B cell (primary cell): Measurements from ENCODE around the gene MILR1. TPM values are rescaled to one million over a fixed set of nuclear protein-coding genes. Genes with fewer than 3 reads are reported as not detected.

Experiments
- ATAC-seq: fragments of 200-7000 bp; cut with Tn5 transposase; one replicate; pipeline ENCODE4 v1.10.0; 2021; ENCODE audit warnings: low read depth, mild to moderate bottlenecking, moderate number of reproducible peaks, moderate library complexity
- CTCF ChIA-PET: fragments of 350-600 bp; sonication (Branson Sonifier 250); formaldehyde crosslinking; loops from one replicate; lab custom pipeline; 2021; ENCODE audit warnings: antibody characterized with exemption, inconsistent platforms; lab: Charles Lee
- POLR2A ChIA-PET: fragments of 350-600 bp; sonication (Branson Sonifier 250); formaldehyde crosslinking; loops from one replicate; lab custom pipeline; 2021; ENCODE audit warnings: antibody characterized with exemption; lab: Charles Lee
- DNase-seq: peaks from one replicate; pipeline ENCODE4 v3.0.0; 2013
- H2AFZ ChIP-seq: 2 replicates; pipeline ENCODE4 v1.6.1; 2012; ENCODE audit warnings: mild to moderate bottlenecking, low read depth, low read length; ENCODE audit not compliant: insufficient read depth, poor library complexity, severe bottlenecking
- H3K27ac ChIP-seq, 2 donors: 1 replicate in 1 of 2; 2 replicates in 1 of 2; pipeline ENCODE4 v1.5.1; 2012 to 2013; ENCODE audit warnings: low read length in 2 of 2, mild to moderate bottlenecking in 2 of 2, moderate library complexity in 1 of 2
- H3K27me3 ChIP-seq, 4 experiments: fragments of 200-600 bp in 1 of 4; sonication (generic) in 1 of 4; replicated peaks in 1 of 4; 1 replicate in 2 of 4; 2 replicates in 2 of 4; pipeline versions ENCODE4 v1.6.1 to v1.7.0; 2013 to 2016; ENCODE audit warnings: low read length in 3 of 4, mild to moderate bottlenecking in 2 of 4, mixed read lengths in 1 of 4, moderate library complexity in 1 of 4; ENCODE audit not compliant: insufficient read depth in 4 of 4, control insufficient read depth in 3 of 4; ENCODE audit errors: control extremely low read depth in 1 of 4
- H3K36me3 ChIP-seq, 2 experiments: replicated peaks in 1 of 2; 1 replicate in 1 of 2; 2 replicates in 1 of 2; pipeline versions ENCODE4 v1.6.1 to v1.7.1; 2013; ENCODE audit warnings: low read length in 1 of 2; ENCODE audit not compliant: insufficient read depth in 2 of 2, control insufficient read depth in 1 of 2; ENCODE audit errors: control extremely low read depth in 1 of 2, extremely low read depth in 1 of 2
- H3K4me1 ChIP-seq, 2 donors: fragments of 200-600 bp in 1 of 2; sonication (generic) in 1 of 2; 1 replicate in 1 of 2; 2 replicates in 1 of 2; pipeline versions ENCODE4 v1.5.1 to v1.6.1; 2013 to 2017; ENCODE audit warnings: low read length in 2 of 2; ENCODE audit not compliant: control insufficient read depth in 2 of 2, insufficient read depth in 2 of 2
- H3K4me2 ChIP-seq: replicated peaks from 2 replicates; pipeline ENCODE3; 2012; ENCODE audit warnings: mild to moderate bottlenecking, low read depth, low read length; ENCODE audit not compliant: poor library complexity, severe bottlenecking
- H3K4me3 ChIP-seq, 5 experiments: fragments of 200-600 bp in 1 of 5; sonication (generic) in 1 of 5; 1 replicate in 3 of 5; 2 replicates in 2 of 5; pipeline versions ENCODE4 v1.5.1 to v1.7.0; 2011 to 2016; ENCODE audit warnings: low read length in 4 of 5, mild to moderate bottlenecking in 4 of 5, low read depth in 2 of 5, control low read depth in 1 of 5, moderate library complexity in 1 of 5; ENCODE audit not compliant: insufficient read depth in 1 of 5; ENCODE audit errors: control extremely low read depth in 1 of 5, extremely low read depth in 1 of 5
- H3K79me2 ChIP-seq: fragments of 200-600 bp; sonication (generic); one replicate; pipeline ENCODE4 v1.6.0; 2016; ENCODE audit warnings: low read length; ENCODE audit not compliant: control insufficient read depth, insufficient read depth
- H3K9ac ChIP-seq: fragments of 200-600 bp; sonication (generic); 2 replicates; pipeline ENCODE4 v1.6.1; 2017; ENCODE audit warnings: mild to moderate bottlenecking, low read length, moderate library complexity
- H3K9me3 ChIP-seq, 3 donors: one replicate each; pipeline versions ENCODE4 v1.6.1 to v1.7.1; 2013; ENCODE audit warnings: low read length in 2 of 3; ENCODE audit not compliant: control insufficient read depth in 2 of 3, insufficient read depth in 1 of 3; ENCODE audit errors: control extremely low read depth in 1 of 3
- H4K20me1 ChIP-seq: 2 replicates; pipeline ENCODE4 v1.6.0; 2012; ENCODE audit warnings: mild to moderate bottlenecking, low read length; ENCODE audit not compliant: insufficient read depth, control insufficient read depth, poor library complexity, severe bottlenecking
- H3K27ac Mint-ChIP-seq: one replicate; pipeline ENCODE4 v1.8.0; 2021; ENCODE audit warnings: mixed read lengths
- H3K27me3 Mint-ChIP-seq: one replicate; pipeline ENCODE4 v1.8.0; 2021; ENCODE audit warnings: mixed read lengths
- H3K4me1 Mint-ChIP-seq: one replicate; pipeline ENCODE4 v1.8.0; 2021; ENCODE audit warnings: mixed read lengths
- H3K4me3 Mint-ChIP-seq: one replicate; pipeline ENCODE4 v1.8.0; 2021; ENCODE audit warnings: mixed read lengths
- H3K9me3 Mint-ChIP-seq: one replicate; pipeline ENCODE4 v1.8.0; 2022; ENCODE audit warnings: mixed read lengths; ENCODE audit not compliant: insufficient read depth
- EZH2 ChIP-seq: IDR thresholded peaks from 2 replicates; pipeline ENCODE4 v1.6.1; 2012; ENCODE audit warnings: borderline replicate concordance, low read depth, mild to moderate bottlenecking, moderate library complexity, low read length; ENCODE audit not compliant: insufficient read depth, poor library complexity, severe bottlenecking
- WGBS: methylation state at CpG from one replicate; pipeline ENCODE4 v1.1.5; 2013; ENCODE audit warnings: missing lambda C conversion rate; ENCODE audit not compliant: insufficient coverage; 5-methylcytosine and 5-hydroxymethylcytosine counted together
- intact Hi-C: fragments of 100-400 bp; cut with micrococcal nuclease; formaldehyde crosslinking; loops from one replicate; pipeline ENCODE4 v1.10.0; 2022
- polyA plus RNA-seq: library from polyadenylated mRNA; depleted of rRNA; stranded (reverse); fragments of >200 nt; gene quantifications from 2 replicates; pipeline ENCODE4 v1.2.3, GENCODE V29; 2012
- total RNA-seq, 2 donors: library from RNA; stranded (reverse); fragments of 120-200 nt in 1 of 2; gene quantifications; 1 replicate in 1 of 2; 2 replicates in 1 of 2; pipeline versions ENCODE4 v1.2.3 to v1.2.4, GENCODE V29; 2013 to 2022
- TF ChIP-seq, protein P1 (sequence below): fragments of 200-600 bp; IDR thresholded peaks from one replicate; pipeline ENCODE4 v1.8.0; 2022; ENCODE audit warnings: antibody characterized with exemption, mild to moderate bottlenecking

The MILR1 gene
- total and polyA plus RNA-seq, 2 donors (not counting 1 experiment from before 2014, with no cell fraction given) = 9.4 to 38.0 TPM

- DNase-seq (peak; percentile 95), ATAC-seq (peak; percentile 86)
- H3K4me2 ChIP-seq = peak within 1 kb of the TSS; percentile 80
- H2AFZ ChIP-seq = peak within 1 kb of the TSS; percentile 61
- H3K27ac ChIP-seq = peak within 1 kb of the TSS; percentile 76 to 82
- H3K79me2 ChIP-seq = peaks cover 40% of the 10 kb centered on the region
- ChIA-PET POLR2A (interaction anchor here (0.9 to 4.6 kb wide), 6 partner anchors 9 to 84 kb away, joined by 3 to 97 read pairs (median 6); partner anchors contain the start of genes CEP95 and DDX5), CTCF (interaction anchor here (1.4 to 6.9 kb wide), 5 partner anchors 9 to 152 kb away, joined by 3 to 112 read pairs (median 8); partner anchors contain the start of genes CEP95, DDX5 and MILR1)
- H3K9me3 Mint-ChIP-seq = no peaks in the 10 kb centered on the region
- peak within 1 kb of the TSS; percentile 98 for H3K27ac Mint-ChIP-seq
- H3K4me1 ChIP-seq = peaks cover 29% of the 10 kb centered on the region in 2 donors
- peak within 1 kb of the TSS; percentile 70 for H3K9ac ChIP-seq
- under 1% methylated on average over 48 of the region's 50 CpGs for WGBS
- H3K9me3 ChIP-seq = no peaks in the 10 kb centered on the region
- H4K20me1 ChIP-seq = peaks cover 32% of the 10 kb centered on the region
- H3K4me1 Mint-ChIP-seq = peaks cover 68% of the 10 kb centered on the region
- peak within 1 kb of the TSS; percentile 99 for H3K4me3 Mint-ChIP-seq
- peaks cover 4 to 38% of the 10 kb centered on the region in 2 experiments for H3K36me3 ChIP-seq
- H3K27me3 ChIP-seq = no peaks in the 10 kb centered on the region
- peak within 1 kb of the TSS; percentile 71 to 90 (median 74) for H3K4me3 ChIP-seq
- TF ChIP-seq, protein P1, sequence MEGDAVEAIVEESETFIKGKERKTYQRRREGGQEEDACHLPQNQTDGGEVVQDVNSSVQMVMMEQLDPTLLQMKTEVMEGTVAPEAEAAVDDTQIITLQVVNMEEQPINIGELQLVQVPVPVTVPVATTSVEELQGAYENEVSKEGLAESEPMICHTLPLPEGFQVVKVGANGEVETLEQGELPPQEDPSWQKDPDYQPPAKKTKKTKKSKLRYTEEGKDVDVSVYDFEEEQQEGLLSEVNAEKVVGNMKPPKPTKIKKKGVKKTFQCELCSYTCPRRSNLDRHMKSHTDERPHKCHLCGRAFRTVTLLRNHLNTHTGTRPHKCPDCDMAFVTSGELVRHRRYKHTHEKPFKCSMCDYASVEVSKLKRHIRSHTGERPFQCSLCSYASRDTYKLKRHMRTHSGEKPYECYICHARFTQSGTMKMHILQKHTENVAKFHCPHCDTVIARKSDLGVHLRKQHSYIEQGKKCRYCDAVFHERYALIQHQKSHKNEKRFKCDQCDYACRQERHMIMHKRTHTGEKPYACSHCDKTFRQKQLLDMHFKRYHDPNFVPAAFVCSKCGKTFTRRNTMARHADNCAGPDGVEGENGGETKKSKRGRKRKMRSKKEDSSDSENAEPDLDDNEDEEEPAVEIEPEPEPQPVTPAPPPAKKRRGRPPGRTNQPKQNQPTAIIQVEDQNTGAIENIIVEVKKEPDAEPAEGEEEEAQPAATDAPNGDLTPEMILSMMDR = peak; percentile 55
- no peak for TF ChIP-seq EZH2
- no peaks in the 10 kb centered on the region for H3K27me3 Mint-ChIP-seq
- intact Hi-C loops = loop anchor here (1.0 to 5.0 kb wide), 7 partner anchors 9 to 565 kb away; partner anchors contain the start of genes CD79B, CEP95, DDX5 and SMURF2
Measured at GRCh38 chr17:64496786-64497564, 48.1 kb downstream of the MILR1 start, which contains the start of gene POLG2. POLG2 (minus strand) TSS chr17:64497054; CDS start chr17:64496968, 86 bp downstream.
